ENCODE data around the gene CORIN. TPM values are rescaled to one million over a fixed set of nuclear protein-coding genes. Genes with fewer than 3 reads are reported as not detected.

Gene CORIN
- total and polyA plus RNA-seq, 10 of the 15 experiments (the other 5 are each of a cell fraction or from before 2014, with no cell fraction given), result 0.02 to 0.45 (median 0.09) TPM; not detected in 3

GRCh38 chr4:47842985-47843384 is 5.1 kb upstream of the CORIN start:
- in situ Hi-C loops (cut with MboI) (no loop called here), intact Hi-C loops (cut with micrococcal nuclease; ENCODE audit: unreplicated experiment) (no loop called here)
- Histone ChIP-seq H3K4me2 (ENCODE audit: control insufficient read depth, insufficient read depth) (no peak overlapping the region), H2AFZ (ENCODE audit: control insufficient read depth, low read depth, low read length) (no peak overlapping the region), H3K36me3 (ENCODE audit: control insufficient read depth in 2 of 2, insufficient read depth in 2 of 2, low read length in 1 of 2) (peaks cover 0 to 11% of the 10 kb centered on the region in 2 experiments; a peak in 2 of 4 replicates), H3K27me3 (replicated peaks in 1 of 2; ENCODE audit: control insufficient read depth in 2 of 2, insufficient read depth in 2 of 2, low read length in 1 of 2) (no peaks in the 10 kb centered on the region), H3K4me3 (no peak overlapping the region), H3K4me1 (ENCODE audit: control insufficient read depth, insufficient read depth, low read length) (peaks cover 12% of the 10 kb centered on the region), H3K79me2 (ENCODE audit: control insufficient read depth, insufficient read depth, low read length) (no peaks in the 10 kb centered on the region), H4K20me1 (ENCODE audit: control insufficient read depth, insufficient read depth) (no peaks in the 10 kb centered on the region), H3K9me3 (replicated peaks; ENCODE audit: control insufficient read depth, insufficient read depth, low read length) (no peaks in the 10 kb centered on the region; the same call in 1 of the 3 replicates), H3K27ac (ENCODE audit: control insufficient read depth, insufficient read depth) (no peak overlapping the region), H3K9ac (ENCODE audit: control insufficient read depth, insufficient read depth, low read length) (no peak overlapping the region)
- ChIA-PET POLR2A (no interaction called here), SMC1A (ENCODE audit: uncharacterized antibody, unreplicated experiment) (no interaction called here), RAD21 (ENCODE audit: unreplicated experiment) (no interaction called here), CTCF (interaction anchor here (4.3 to 9.0 kb wide), 3 partner anchors 90 to 156 kb away, joined by 46 to 153 read pairs (median 68); no protein-coding TSS in a partner anchor)
- ATAC-seq, result no peak
- no peak for FAIRE-seq
- BruUV-seq (replicated peaks), result no TSS peak
- TF ChIP-seq SMARCA5 (IDR thresholded peaks at IDR 0.05) (no peak), TBL1XR1 (IDR thresholded peaks at IDR 0.05; ENCODE audit: low read depth, low read length) (no peak), SMAD1 (IDR thresholded peaks at IDR 0.05; ENCODE audit: low read depth, partially characterized antibody) (no peak), CREM (IDR thresholded peaks at IDR 0.05; ENCODE audit: low read depth) (no peak), RFX5 (IDR thresholded peaks at IDR 0.05; ENCODE audit: low read depth, low read length) (no peak), SMC3 (IDR thresholded peaks at IDR 0.05; ENCODE audit: borderline replicate concordance, low read length) (no peak), HDGF (IDR thresholded peaks at IDR 0.05) (no peak), ZNF687 (IDR thresholded peaks at IDR 0.05) (no peak), NFYA (IDR thresholded peaks at IDR 0.05; ENCODE audit: borderline replicate concordance, low read depth, low read length) (no peak)
- no peak for DNase-seq (ENCODE audit: low read depth, low spot score)

Data from GM12878 (cell line).